GM19099 (cell line): ENCODE data around the gene CORO6.

Source experiments
- POLR2A ChIP-seq: IDR thresholded peaks from 3 replicates; pipeline ENCODE4 v1.6.1; 2011; ENCODE audit warnings: low read depth; ENCODE audit not compliant: insufficient read length; ENCODE audit errors: extremely low read depth

Gene CORO6

GRCh38 chr17:29611351-29612093, 11.2 kb downstream of the CORO6 start:
- no peak for TF ChIP-seq POLR2A

GRCh38 chr17:29610395-29610794, 12.3 kb downstream of the CORO6 start:
- no peak for TF ChIP-seq POLR2A

GRCh38 chr17:29608986-29609385, 13.7 kb downstream of the CORO6 start:
- TF ChIP-seq POLR2A = no peak

GRCh38 chr17:29607557-29608195, 15.0 kb downstream of the CORO6 start:
- TF ChIP-seq POLR2A = no peak

- TF ChIP-seq POLR2A = no peak
Observed at GRCh38 chr17:29603109-29603674, 19.5 kb downstream of the CORO6 start.

- TF ChIP-seq POLR2A = no peak
Observed at GRCh38 chr17:29597361-29598172, 25.1 kb downstream of the CORO6 start.

- no peak for TF ChIP-seq POLR2A
Observed at GRCh38 chr17:29596811-29597210, 25.9 kb downstream of the CORO6 start.

- no peak for TF ChIP-seq POLR2A
Observed at GRCh38 chr17:29595943-29596774, 26.6 kb downstream of the CORO6 start.

GRCh38 chr17:29595107-29595942, 27.4 kb downstream of the CORO6 start:
- TF ChIP-seq POLR2A = no peak

GRCh38 chr17:29594519-29595090, 28.1 kb downstream of the CORO6 start:
- no peak for TF ChIP-seq POLR2A

- TF ChIP-seq POLR2A = no peak
Observed at GRCh38 chr17:29593591-29594518, 28.9 kb downstream of the CORO6 start.

GRCh38 chr17:29592850-29593551, 29.7 kb downstream of the CORO6 start, which contains the start of gene ANKRD13B:
Gene ANKRD13B, plus strand, starts transcription at chr17:29593132. Its CDS starts 490 bp downstream, at chr17:29593622.
- TF ChIP-seq POLR2A = no peak
